Nephron progenitor cell (in vitro differentiated cells): ENCODE results near the gene IGF1R.

Experiments
- DNase-seq: peaks from one replicate; pipeline ENCODE4 v3.0.0; 2021
- H3K27ac Mint-ChIP-seq: 2 replicates; pipeline ENCODE4 v1.8.0; 2021; ENCODE audit warnings: mild to moderate bottlenecking, moderate library complexity, mixed read lengths
- H3K27me3 Mint-ChIP-seq: 2 replicates; pipeline ENCODE4 v1.8.0; 2021; ENCODE audit warnings: mild to moderate bottlenecking, low read depth, mixed read lengths; ENCODE audit not compliant: poor library complexity
- H3K36me3 Mint-ChIP-seq: 2 replicates; pipeline ENCODE4 v1.8.0; 2021; ENCODE audit warnings: low read depth, mixed read lengths
- H3K4me1 Mint-ChIP-seq: 2 replicates; pipeline ENCODE4 v1.8.0; 2021; ENCODE audit warnings: mixed read lengths
- H3K4me3 Mint-ChIP-seq: 2 replicates; pipeline ENCODE4 v1.8.0; 2021; ENCODE audit warnings: mild to moderate bottlenecking, moderate library complexity, mixed read lengths
- H3K9me3 Mint-ChIP-seq: 2 replicates; pipeline ENCODE4 v1.8.0; 2021; ENCODE audit warnings: mild to moderate bottlenecking, moderate library complexity, mixed read lengths
- CTCF ChIP-seq: fragments of 200-600 bp; sonication (generic); IDR thresholded peaks from 2 replicates; pipeline ENCODE4 v1.5.0; 2021; ENCODE audit warnings: antibody characterized with exemption

Gene IGF1R

GRCh38 chr15:98779463-98780071, 131.2 kb downstream of the IGF1R start:
- H3K36me3 Mint-ChIP-seq = peaks cover 4% of the 10 kb centered on the region
- no peak overlapping the region for H3K27ac Mint-ChIP-seq
- H3K4me1 Mint-ChIP-seq = peaks cover 71% of the 10 kb centered on the region
- H3K27me3 Mint-ChIP-seq = no peaks in the 10 kb centered on the region
- H3K9me3 Mint-ChIP-seq = no peaks in the 10 kb centered on the region
- TF ChIP-seq CTCF = peak; percentile 88
- H3K4me3 Mint-ChIP-seq = no peak overlapping the region
- peak; percentile 86 for DNase-seq

- peaks cover 75% of the 10 kb centered on the region for H3K4me1 Mint-ChIP-seq
- no peaks in the 10 kb centered on the region for H3K9me3 Mint-ChIP-seq
- H3K27me3 Mint-ChIP-seq = no peaks in the 10 kb centered on the region
- no peak overlapping the region for H3K4me3 Mint-ChIP-seq
- no peak overlapping the region for H3K27ac Mint-ChIP-seq
- TF ChIP-seq CTCF = no peak
- H3K36me3 Mint-ChIP-seq = peaks cover 4% of the 10 kb centered on the region
- DNase-seq = no peak
Measured at GRCh38 chr15:98781838-98782237, 133.5 kb downstream of the IGF1R start.

GRCh38 chr15:98782801-98783200, 134.5 kb downstream of the IGF1R start:
- Mint-ChIP-seq H3K27me3 (no peaks in the 10 kb centered on the region), H3K9me3 (no peaks in the 10 kb centered on the region), H3K4me1 (peaks cover 75% of the 10 kb centered on the region), H3K36me3 (peaks cover 4% of the 10 kb centered on the region), H3K27ac (no peak overlapping the region), H3K4me3 (no peak overlapping the region)
- no peak for TF ChIP-seq CTCF
- no peak for DNase-seq

- DNase-seq = no peak
- H3K27me3 Mint-ChIP-seq = peaks cover 3% of the 10 kb centered on the region
- H3K4me1 Mint-ChIP-seq = peaks cover 79% of the 10 kb centered on the region
- H3K9me3 Mint-ChIP-seq = no peaks in the 10 kb centered on the region
- no peak for TF ChIP-seq CTCF
- no peaks in the 10 kb centered on the region for H3K36me3 Mint-ChIP-seq
- peak overlapping the region; percentile 10 for H3K4me3 Mint-ChIP-seq
- H3K27ac Mint-ChIP-seq = peak overlapping the region; percentile 21
Measured at GRCh38 chr15:98785431-98785806, 137.1 kb downstream of the IGF1R start.

- H3K4me1 Mint-ChIP-seq = peaks cover 84% of the 10 kb centered on the region
- H3K27ac Mint-ChIP-seq = no peak overlapping the region
- DNase-seq = peak; percentile 47
- no peaks in the 10 kb centered on the region for H3K36me3 Mint-ChIP-seq
- no peak for TF ChIP-seq CTCF
- H3K9me3 Mint-ChIP-seq = no peaks in the 10 kb centered on the region
- H3K27me3 Mint-ChIP-seq = peaks cover 3% of the 10 kb centered on the region
- H3K4me3 Mint-ChIP-seq = peak overlapping the region; percentile 10
Measured at GRCh38 chr15:98785807-98786621, 137.7 kb downstream of the IGF1R start.
